Measurements from ENCODE around the gene PTPRD. TPM values are rescaled to one million over a fixed set of nuclear protein-coding genes. Genes with fewer than 3 reads are reported as not detected.

The PTPRD gene
- total and polyA plus RNA-seq, 9 of the 15 experiments (the other 6 are each of a cell fraction or from before 2014, with no cell fraction given) = 0.11 TPM; not detected in 8

DNA sequence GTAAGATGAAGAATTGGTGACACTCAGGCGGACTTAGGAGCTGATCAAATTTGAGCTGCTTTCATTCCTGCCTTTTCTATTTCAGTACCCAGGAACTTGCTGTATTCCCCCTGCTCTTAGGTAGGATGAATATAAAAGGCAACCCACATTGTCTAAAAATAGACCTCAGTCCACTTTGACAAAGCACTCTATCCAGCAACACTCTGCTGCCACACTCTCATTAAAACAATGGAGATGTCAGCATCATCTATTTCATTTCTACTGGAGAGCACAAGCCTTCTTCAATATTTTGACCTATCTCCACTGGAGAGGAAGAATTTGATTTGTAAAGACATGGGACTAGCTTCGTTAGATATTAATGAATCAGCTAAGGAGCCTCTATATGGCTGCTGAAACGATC is 468.4 kb downstream of the PTPRD start:
- CTCF ChIA-PET (ENCODE audit: low intra/inter-chr PET ratio) = no interaction called here
- Histone ChIP-seq H3K9ac (ENCODE audit: insufficient read depth in 1 of 2, low read depth in 2 of 2, low read length in 2 of 2) (no peak overlapping the region), H3K9me3 (replicated peaks; ENCODE audit: control insufficient read depth, insufficient read depth, low read depth, low read length) (no peaks in the 10 kb centered on the region), H3K79me2 (ENCODE audit: control insufficient read depth, insufficient read depth, low read length) (no peaks in the 10 kb centered on the region), H3K27me3 (ENCODE audit: control insufficient read depth in 2 of 2, insufficient read depth in 2 of 2, low read length in 2 of 2) (no peaks in the 10 kb centered on the region), H2AFZ (ENCODE audit: low read depth, low read length) (no peak overlapping the region), H3K36me3 (ENCODE audit: control insufficient read depth, insufficient read depth, low read length) (no peaks in the 10 kb centered on the region), H4K20me1 (replicated peaks; ENCODE audit: control insufficient read depth, insufficient read depth, low read length) (no peaks in the 10 kb centered on the region), H3K4me1 (replicated peaks in 1 of 2; ENCODE audit: control insufficient read depth in 2 of 2, insufficient read depth in 2 of 2, low read length in 2 of 2) (no peaks in the 10 kb centered on the region), H3K27ac (ENCODE audit: extremely low read depth, low read depth, low read length) (no peak overlapping the region), H3K4me2 (ENCODE audit: insufficient read depth, low read length) (no peak overlapping the region), H3K9me1 (ENCODE audit: control insufficient read depth, insufficient read depth, low read length) (no peaks in the 10 kb centered on the region), H3K4me3 (no peak overlapping the region)
- WGBS (ENCODE audit: insufficient coverage, low coverage, missing lambda C conversion rate) = 3% methylated on average over 3 of the region's 3 CpGs
- no peak for DNase-seq (ENCODE audit: extremely low read depth in 1 of 4, low spot score in 3 of 4)
- TF ChIP-seq CBX8 (IDR thresholded peaks at IDR 0.05; ENCODE audit: borderline replicate concordance, extremely low read depth, low read depth, low read length, poor library complexity, severe bottlenecking) (no peak), ETS2 (tag; IDR thresholded peaks at IDR 0.05; ENCODE audit: borderline replicate concordance, poor library complexity, severe bottlenecking) (no peak), MCM5 (IDR thresholded peaks at IDR 0.05; ENCODE audit: low read depth) (no peak), DPF2 (IDR thresholded peaks at IDR 0.05) (no peak), HDGF (IDR thresholded peaks at IDR 0.05) (no peak), ZNF354B (CRISPR knock-in tag; IDR thresholded peaks at IDR 0.05) (no peak), HDAC1 (IDR thresholded peaks at IDR 0.05) (no peak), GTF2E2 (tag; IDR thresholded peaks at IDR 0.05) (no peak), ETV5 (CRISPR knock-in tag; IDR thresholded peaks at IDR 0.05; ENCODE audit: low read depth) (no peak), SAP30 (IDR thresholded peaks at IDR 0.05; ENCODE audit: borderline replicate concordance, insufficient read depth, low read depth, low read length, poor library complexity, severe bottlenecking) (no peak), GABPB2 (CRISPR knock-in tag; conservative IDR thresholded peaks at IDR 0.05) (no peak), DACH1 (IDR thresholded peaks at IDR 0.05; ENCODE audit: partially characterized antibody) (no peak), MTA2 (IDR thresholded peaks at IDR 0.05; ENCODE audit: low read depth) (no peak), CBX2 (IDR thresholded peaks at IDR 0.05; ENCODE audit: insufficient read depth, low read length, poor library complexity, severe bottlenecking) (no peak), SMARCE1 (IDR thresholded peaks at IDR 0.05) (no peak), CHCHD3 (CRISPR knock-in tag; IDR thresholded peaks at IDR 0.05) (no peak)
- TF ChIP-seq, protein P1, sequence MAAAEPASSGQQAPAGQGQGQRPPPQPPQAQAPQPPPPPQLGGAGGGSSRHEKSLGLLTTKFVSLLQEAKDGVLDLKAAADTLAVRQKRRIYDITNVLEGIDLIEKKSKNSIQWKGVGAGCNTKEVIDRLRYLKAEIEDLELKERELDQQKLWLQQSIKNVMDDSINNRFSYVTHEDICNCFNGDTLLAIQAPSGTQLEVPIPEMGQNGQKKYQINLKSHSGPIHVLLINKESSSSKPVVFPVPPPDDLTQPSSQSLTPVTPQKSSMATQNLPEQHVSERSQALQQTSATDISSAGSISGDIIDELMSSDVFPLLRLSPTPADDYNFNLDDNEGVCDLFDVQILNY (CRISPR knock-in tag; IDR thresholded peaks at IDR 0.05) = no peak
- TF ChIP-seq, protein P2, sequence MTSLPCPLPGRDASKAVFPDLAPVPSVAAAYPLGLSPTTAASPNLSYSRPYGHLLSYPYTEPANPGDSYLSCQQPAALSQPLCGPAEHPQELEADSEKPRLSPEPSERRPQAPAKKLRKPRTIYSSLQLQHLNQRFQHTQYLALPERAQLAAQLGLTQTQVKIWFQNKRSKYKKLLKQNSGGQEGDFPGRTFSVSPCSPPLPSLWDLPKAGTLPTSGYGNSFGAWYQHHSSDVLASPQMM (CRISPR knock-in tag; IDR thresholded peaks at IDR 0.05) = no peak
- TF ChIP-seq, protein P3, sequence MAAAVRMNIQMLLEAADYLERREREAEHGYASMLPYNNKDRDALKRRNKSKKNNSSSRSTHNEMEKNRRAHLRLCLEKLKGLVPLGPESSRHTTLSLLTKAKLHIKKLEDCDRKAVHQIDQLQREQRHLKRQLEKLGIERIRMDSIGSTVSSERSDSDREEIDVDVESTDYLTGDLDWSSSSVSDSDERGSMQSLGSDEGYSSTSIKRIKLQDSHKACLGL (CRISPR knock-in tag; IDR thresholded peaks at IDR 0.05; ENCODE audit: borderline replicate concordance, poor library complexity, severe bottlenecking) = no peak
- TF ChIP-seq, protein P4, sequence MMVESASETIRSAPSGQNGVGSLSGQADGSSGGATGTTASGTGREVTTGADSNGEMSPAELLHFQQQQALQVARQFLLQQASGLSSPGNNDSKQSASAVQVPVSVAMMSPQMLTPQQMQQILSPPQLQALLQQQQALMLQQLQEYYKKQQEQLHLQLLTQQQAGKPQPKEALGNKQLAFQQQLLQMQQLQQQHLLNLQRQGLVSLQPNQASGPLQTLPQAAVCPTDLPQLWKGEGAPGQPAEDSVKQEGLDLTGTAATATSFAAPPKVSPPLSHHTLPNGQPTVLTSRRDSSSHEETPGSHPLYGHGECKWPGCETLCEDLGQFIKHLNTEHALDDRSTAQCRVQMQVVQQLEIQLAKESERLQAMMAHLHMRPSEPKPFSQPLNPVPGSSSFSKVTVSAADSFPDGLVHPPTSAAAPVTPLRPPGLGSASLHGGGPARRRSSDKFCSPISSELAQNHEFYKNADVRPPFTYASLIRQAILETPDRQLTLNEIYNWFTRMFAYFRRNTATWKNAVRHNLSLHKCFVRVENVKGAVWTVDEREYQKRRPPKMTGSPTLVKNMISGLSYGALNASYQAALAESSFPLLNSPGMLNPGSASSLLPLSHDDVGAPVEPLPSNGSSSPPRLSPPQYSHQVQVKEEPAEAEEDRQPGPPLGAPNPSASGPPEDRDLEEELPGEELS (CRISPR knock-in tag; IDR thresholded peaks at IDR 0.05; ENCODE audit: borderline replicate concordance) = no peak
- intact Hi-C loops (cut with micrococcal nuclease) = no loop called here
- BruUV-seq (replicated peaks) = no TSS peak
- POLR2A ChIA-PET = no interaction called here
- no peak for ATAC-seq
- no peak for FAIRE-seq
- in situ Hi-C loops (cut with MboI) = no loop called here
